ENCODE results near the gene RNPEP.
A peak's percentile ranks its signal among the peaks of the same experiment; 100 is the strongest.

Gene RNPEP

DNA sequence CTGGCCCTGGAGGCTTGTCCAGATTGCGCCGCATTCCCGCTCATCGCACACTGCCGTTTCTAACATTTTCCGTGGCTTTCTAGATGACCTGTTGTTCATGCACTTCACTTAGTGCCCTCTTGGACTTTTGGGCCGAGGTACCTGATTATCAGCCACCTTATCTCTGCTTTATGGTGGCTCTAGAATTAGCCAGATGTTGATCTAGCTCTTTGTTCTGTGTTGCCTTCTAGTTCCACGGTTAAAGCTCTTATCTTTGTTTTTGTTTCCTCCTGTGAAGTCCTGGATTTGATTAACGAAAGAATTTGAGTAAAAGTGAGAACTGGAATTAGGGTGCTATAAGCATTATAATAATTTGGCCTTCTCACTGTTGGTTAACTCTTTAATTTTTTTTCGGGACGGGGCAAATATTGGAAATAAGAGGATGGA is 945 bp downstream of the RNPEP start:
- Histone ChIP-seq H3K27ac (ENCODE audit: low read depth, low read length, poor library complexity, severe bottlenecking) (no peak overlapping the region), H3K27me3 (ENCODE audit: insufficient read depth, low read length) (no peaks in the 10 kb centered on the region; the same call in 1 of the 2 replicates), H3F3A (ENCODE audit: insufficient read depth, low read length) (no peaks in the 10 kb centered on the region), H2AFZ (ENCODE audit: low read length) (no peak overlapping the region), H3K4me2 (ENCODE audit: low read length) (peak overlapping the region; percentile 83), H3K9me3 (ENCODE audit: low read length) (no peaks in the 10 kb centered on the region), H3K9me2 (ENCODE audit: low read depth, low read length) (no peaks in the 10 kb centered on the region), H3K9ac (ENCODE audit: low read length) (peak overlapping the region; percentile 72; the same call in 1 of the 2 replicates), H4K20me1 (ENCODE audit: insufficient read depth, low read length) (no peaks in the 10 kb centered on the region), H3K79me2 (ENCODE audit: insufficient read depth, low read length) (no peaks in the 10 kb centered on the region), H3K4me3 (ENCODE audit: low read depth, low read length, poor library complexity, severe bottlenecking) (peak overlapping the region; percentile 82), H3K36me3 (ENCODE audit: insufficient read depth, low read length) (no peaks in the 10 kb centered on the region), H3K4me1 (ENCODE audit: insufficient read depth, low read length, severe bottlenecking) (peaks cover 7% of the 10 kb centered on the region)
- no peak for TF ChIP-seq EZH2 (IDR thresholded peaks at IDR 0.05; ENCODE audit: borderline replicate concordance, low read length)
- TF ChIP-seq, protein P1, sequence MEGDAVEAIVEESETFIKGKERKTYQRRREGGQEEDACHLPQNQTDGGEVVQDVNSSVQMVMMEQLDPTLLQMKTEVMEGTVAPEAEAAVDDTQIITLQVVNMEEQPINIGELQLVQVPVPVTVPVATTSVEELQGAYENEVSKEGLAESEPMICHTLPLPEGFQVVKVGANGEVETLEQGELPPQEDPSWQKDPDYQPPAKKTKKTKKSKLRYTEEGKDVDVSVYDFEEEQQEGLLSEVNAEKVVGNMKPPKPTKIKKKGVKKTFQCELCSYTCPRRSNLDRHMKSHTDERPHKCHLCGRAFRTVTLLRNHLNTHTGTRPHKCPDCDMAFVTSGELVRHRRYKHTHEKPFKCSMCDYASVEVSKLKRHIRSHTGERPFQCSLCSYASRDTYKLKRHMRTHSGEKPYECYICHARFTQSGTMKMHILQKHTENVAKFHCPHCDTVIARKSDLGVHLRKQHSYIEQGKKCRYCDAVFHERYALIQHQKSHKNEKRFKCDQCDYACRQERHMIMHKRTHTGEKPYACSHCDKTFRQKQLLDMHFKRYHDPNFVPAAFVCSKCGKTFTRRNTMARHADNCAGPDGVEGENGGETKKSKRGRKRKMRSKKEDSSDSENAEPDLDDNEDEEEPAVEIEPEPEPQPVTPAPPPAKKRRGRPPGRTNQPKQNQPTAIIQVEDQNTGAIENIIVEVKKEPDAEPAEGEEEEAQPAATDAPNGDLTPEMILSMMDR (IDR thresholded peaks at IDR 0.05; ENCODE audit: low read length) = no peak

DNA sequence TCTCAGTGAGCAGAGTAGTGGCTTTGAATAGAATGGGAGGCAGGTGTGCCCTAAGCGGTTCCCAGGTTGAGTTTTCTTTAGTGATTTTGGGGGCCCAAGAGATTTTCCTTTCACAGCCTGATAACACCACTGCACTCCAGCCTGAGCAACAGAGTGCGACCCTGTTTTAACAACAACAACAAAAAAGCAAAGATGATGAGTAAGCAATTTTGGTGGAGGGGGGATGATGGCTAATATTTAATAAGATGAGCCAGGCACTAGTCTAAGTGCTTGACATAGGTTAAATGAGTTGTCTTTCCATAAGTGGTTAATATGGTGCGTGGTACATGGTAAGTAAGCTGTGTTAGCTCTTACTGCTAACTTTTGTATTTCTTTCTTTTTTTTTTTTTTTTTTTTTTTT is 2.0 kb downstream of the RNPEP start:
- Histone ChIP-seq H3F3A (ENCODE audit: insufficient read depth, low read length) (no peaks in the 10 kb centered on the region), H3K79me2 (ENCODE audit: insufficient read depth, low read length) (no peaks in the 10 kb centered on the region), H3K4me2 (ENCODE audit: low read length) (no peak overlapping the region), H3K4me1 (ENCODE audit: insufficient read depth, low read length, severe bottlenecking) (peaks cover 7% of the 10 kb centered on the region), H3K27ac (ENCODE audit: low read depth, low read length, poor library complexity, severe bottlenecking) (no peak overlapping the region), H3K4me3 (ENCODE audit: low read depth, low read length, poor library complexity, severe bottlenecking) (no peak overlapping the region), H3K9me3 (ENCODE audit: low read length) (no peaks in the 10 kb centered on the region), H4K20me1 (ENCODE audit: insufficient read depth, low read length) (no peaks in the 10 kb centered on the region), H3K9ac (ENCODE audit: low read length) (no peak overlapping the region), H2AFZ (ENCODE audit: low read length) (no peak overlapping the region), H3K27me3 (ENCODE audit: insufficient read depth, low read length) (no peaks in the 10 kb centered on the region; the same call in 1 of the 2 replicates), H3K36me3 (ENCODE audit: insufficient read depth, low read length) (no peaks in the 10 kb centered on the region), H3K9me2 (ENCODE audit: low read depth, low read length) (no peaks in the 10 kb centered on the region)
- TF ChIP-seq, protein P1 (IDR thresholded peaks at IDR 0.05; ENCODE audit: low read length) = no peak
- no peak for TF ChIP-seq EZH2 (IDR thresholded peaks at IDR 0.05; ENCODE audit: borderline replicate concordance, low read length)

DNA sequence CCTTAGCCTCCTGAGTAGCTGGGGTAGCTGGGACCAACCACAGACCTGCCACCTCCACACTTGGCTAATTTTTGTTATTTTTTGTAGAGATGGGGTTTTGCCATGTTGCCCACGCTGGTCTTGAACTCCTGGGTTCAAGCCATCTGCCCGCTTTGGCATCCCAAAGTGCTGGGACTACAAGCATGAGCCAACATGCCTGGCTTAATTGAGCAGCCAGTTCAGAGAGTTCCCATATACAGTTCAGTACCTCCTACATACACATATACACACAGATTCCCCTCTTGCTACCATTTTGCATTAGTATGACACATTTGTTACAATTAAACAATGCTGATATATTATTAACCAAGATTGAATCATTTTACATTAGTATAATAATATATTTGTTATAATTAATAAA is 2.9 kb downstream of the RNPEP start:
- no peaks in the 10 kb centered on the region for H4K20me1 ChIP-seq (ENCODE audit: insufficient read depth, low read length)
- H3K4me2 ChIP-seq (ENCODE audit: low read length) = no peak overlapping the region
- TF ChIP-seq, protein P1 (IDR thresholded peaks at IDR 0.05; ENCODE audit: low read length) = no peak
- no peak for TF ChIP-seq EZH2 (IDR thresholded peaks at IDR 0.05; ENCODE audit: borderline replicate concordance, low read length)
- peaks cover 7% of the 10 kb centered on the region for H3K4me1 ChIP-seq (ENCODE audit: insufficient read depth, low read length, severe bottlenecking)
- H3K36me3 ChIP-seq (ENCODE audit: insufficient read depth, low read length) = peaks cover 3% of the 10 kb centered on the region; the same call in 1 of the 2 replicates
- no peak overlapping the region for H2AFZ ChIP-seq (ENCODE audit: low read length)
- no peaks in the 10 kb centered on the region for H3K9me3 ChIP-seq (ENCODE audit: low read length)
- no peak overlapping the region for H3K27ac ChIP-seq (ENCODE audit: low read depth, low read length, poor library complexity, severe bottlenecking)
- H3K9me2 ChIP-seq (ENCODE audit: low read depth, low read length) = no peaks in the 10 kb centered on the region
- no peaks in the 10 kb centered on the region for H3F3A ChIP-seq (ENCODE audit: insufficient read depth, low read length)
- no peak overlapping the region for H3K4me3 ChIP-seq (ENCODE audit: low read depth, low read length, poor library complexity, severe bottlenecking)
- no peak overlapping the region for H3K9ac ChIP-seq (ENCODE audit: low read length)
- H3K27me3 ChIP-seq (ENCODE audit: insufficient read depth, low read length) = no peaks in the 10 kb centered on the region
- H3K79me2 ChIP-seq (ENCODE audit: insufficient read depth, low read length) = no peaks in the 10 kb centered on the region
